Tibial nerve (tissue), 3 donors: ENCODE results near the gene ABCB4.

Experiments
- POLR2A ChIP-seq, 2 donors: fragments of 450-650 bp; IDR thresholded peaks; one replicate each; pipeline ENCODE4 v1.6.1; 2017; ENCODE audit warnings: antibody characterized with exemption in 2 of 2, mild to moderate bottlenecking in 2 of 2, moderate library complexity in 2 of 2
- TF ChIP-seq, protein P1 (sequence below), 5 experiments: fragments of 200-600 bp in 3 of 5; fragments of 450-650 bp in 2 of 5; sonication (generic) in 3 of 5; IDR thresholded peaks; one replicate each; pipeline ENCODE4 v1.5.1; 2016 to 2019; ENCODE audit warnings: antibody characterized with exemption in 5 of 5, mild to moderate bottlenecking in 3 of 5, moderate library complexity in 2 of 5

DNA sequence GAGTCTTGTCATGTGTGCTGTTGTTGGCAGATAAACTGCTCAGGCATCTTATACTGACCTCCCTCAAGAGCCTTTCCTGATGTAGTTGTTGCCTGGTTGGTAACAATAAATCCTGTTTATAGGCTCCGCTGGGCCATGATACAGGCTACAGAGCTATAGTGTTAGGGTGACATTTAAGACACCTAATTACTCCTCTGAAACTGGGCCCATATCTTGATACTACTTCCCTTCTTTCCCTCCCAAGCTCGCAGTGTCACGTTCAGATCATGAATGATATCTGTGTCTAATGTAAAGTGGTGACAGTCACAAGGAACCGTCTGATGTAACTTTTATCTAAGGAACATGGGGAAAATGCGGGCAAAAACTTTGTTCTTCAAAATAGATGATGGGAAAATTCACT, 94.6 kb downstream of the ABCB4 start:
- TF ChIP-seq POLR2A (IDR thresholded peaks at IDR 0.05): no peak
- TF ChIP-seq, protein P1, sequence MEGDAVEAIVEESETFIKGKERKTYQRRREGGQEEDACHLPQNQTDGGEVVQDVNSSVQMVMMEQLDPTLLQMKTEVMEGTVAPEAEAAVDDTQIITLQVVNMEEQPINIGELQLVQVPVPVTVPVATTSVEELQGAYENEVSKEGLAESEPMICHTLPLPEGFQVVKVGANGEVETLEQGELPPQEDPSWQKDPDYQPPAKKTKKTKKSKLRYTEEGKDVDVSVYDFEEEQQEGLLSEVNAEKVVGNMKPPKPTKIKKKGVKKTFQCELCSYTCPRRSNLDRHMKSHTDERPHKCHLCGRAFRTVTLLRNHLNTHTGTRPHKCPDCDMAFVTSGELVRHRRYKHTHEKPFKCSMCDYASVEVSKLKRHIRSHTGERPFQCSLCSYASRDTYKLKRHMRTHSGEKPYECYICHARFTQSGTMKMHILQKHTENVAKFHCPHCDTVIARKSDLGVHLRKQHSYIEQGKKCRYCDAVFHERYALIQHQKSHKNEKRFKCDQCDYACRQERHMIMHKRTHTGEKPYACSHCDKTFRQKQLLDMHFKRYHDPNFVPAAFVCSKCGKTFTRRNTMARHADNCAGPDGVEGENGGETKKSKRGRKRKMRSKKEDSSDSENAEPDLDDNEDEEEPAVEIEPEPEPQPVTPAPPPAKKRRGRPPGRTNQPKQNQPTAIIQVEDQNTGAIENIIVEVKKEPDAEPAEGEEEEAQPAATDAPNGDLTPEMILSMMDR (IDR thresholded peaks at IDR 0.05): no peak
